ENCODE data around the gene HYAL2. TPM values are rescaled to one million over a fixed set of nuclear protein-coding genes. Genes with fewer than 3 reads are reported as not detected.

Gene HYAL2
- total and polyA plus RNA-seq, 9 of the 15 experiments (the other 6 are each of a cell fraction or from before 2014, with no cell fraction given) = 0.36 to 22.7 (median 11.4) TPM; not detected in 1

DNA sequence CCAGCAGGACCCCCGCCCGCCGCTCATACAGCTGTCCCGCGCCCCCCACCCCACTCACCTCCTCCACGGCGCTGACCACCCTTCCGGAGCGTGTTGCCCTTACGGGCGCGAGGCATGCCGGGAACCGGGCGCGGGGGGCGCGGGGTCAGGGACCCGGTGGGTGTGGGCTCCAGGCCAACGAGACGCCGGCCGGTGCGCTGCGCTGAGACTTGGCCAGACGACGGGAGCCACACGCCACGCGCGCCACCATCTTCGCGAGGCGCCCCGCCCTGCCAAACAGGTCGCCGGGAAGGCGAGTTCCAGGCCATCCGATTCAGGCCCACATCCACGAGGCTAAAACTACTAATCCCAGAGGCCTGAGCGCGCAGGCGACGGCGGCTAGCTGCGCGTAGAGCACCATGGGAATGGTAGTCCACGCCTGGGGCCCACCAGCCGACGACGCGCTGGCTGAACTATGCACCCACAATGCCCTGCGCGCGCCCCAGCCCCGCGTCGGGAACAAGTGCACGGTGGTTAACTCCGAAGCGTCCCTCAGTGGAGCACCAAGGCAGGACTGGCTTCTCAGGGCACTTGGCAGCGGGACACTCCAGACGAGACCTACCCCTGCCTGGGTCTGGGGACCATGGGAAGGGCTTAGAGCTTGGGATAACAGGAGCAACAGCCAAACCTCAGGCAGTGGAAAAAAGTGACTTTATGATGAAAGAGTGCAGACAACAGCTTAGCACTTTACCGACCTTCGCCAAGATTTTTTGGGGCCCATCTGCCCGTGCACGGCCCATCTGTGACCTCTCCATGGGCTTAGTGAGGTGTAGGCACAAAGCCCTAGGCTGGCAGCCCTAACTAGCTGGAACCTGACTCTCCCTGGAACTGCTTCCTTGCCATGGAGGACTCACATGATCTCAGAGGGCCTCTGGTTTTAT is 30.1 kb downstream of the HYAL2 start, which contains the start of gene IFRD2 (continued):
- TF ChIP-seq, protein P1, sequence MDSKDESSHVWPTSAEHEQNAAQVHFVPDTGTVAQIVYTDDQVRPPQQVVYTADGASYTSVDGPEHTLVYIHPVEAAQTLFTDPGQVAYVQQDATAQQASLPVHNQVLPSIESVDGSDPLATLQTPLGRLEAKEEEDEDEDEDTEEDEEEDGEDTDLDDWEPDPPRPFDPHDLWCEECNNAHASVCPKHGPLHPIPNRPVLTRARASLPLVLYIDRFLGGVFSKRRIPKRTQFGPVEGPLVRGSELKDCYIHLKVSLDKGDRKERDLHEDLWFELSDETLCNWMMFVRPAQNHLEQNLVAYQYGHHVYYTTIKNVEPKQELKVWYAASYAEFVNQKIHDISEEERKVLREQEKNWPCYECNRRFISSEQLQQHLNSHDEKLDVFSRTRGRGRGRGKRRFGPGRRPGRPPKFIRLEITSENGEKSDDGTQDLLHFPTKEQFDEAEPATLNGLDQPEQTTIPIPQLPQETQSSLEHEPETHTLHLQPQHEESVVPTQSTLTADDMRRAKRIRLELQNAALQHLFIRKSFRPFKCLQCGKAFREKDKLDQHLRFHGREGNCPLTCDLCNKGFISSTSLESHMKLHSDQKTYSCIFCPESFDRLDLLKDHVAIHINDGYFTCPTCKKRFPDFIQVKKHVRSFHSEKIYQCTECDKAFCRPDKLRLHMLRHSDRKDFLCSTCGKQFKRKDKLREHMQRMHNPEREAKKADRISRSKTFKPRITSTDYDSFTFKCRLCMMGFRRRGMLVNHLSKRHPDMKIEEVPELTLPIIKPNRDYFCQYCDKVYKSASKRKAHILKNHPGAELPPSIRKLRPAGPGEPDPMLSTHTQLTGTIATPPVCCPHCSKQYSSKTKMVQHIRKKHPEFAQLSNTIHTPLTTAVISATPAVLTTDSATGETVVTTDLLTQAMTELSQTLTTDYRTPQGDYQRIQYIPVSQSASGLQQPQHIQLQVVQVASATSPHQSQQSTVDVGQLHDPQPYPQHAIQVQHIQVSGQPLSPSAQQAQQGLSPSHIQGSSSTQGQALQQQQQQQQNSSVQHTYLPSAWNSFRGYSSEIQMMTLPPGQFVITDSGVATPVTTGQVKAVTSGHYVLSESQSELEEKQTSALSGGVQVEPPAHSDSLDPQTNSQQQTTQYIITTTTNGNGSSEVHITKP (IDR thresholded peaks at IDR 0.05; ENCODE audit: partially characterized antibody) = no peak
- TF ChIP-seq, protein P2, sequence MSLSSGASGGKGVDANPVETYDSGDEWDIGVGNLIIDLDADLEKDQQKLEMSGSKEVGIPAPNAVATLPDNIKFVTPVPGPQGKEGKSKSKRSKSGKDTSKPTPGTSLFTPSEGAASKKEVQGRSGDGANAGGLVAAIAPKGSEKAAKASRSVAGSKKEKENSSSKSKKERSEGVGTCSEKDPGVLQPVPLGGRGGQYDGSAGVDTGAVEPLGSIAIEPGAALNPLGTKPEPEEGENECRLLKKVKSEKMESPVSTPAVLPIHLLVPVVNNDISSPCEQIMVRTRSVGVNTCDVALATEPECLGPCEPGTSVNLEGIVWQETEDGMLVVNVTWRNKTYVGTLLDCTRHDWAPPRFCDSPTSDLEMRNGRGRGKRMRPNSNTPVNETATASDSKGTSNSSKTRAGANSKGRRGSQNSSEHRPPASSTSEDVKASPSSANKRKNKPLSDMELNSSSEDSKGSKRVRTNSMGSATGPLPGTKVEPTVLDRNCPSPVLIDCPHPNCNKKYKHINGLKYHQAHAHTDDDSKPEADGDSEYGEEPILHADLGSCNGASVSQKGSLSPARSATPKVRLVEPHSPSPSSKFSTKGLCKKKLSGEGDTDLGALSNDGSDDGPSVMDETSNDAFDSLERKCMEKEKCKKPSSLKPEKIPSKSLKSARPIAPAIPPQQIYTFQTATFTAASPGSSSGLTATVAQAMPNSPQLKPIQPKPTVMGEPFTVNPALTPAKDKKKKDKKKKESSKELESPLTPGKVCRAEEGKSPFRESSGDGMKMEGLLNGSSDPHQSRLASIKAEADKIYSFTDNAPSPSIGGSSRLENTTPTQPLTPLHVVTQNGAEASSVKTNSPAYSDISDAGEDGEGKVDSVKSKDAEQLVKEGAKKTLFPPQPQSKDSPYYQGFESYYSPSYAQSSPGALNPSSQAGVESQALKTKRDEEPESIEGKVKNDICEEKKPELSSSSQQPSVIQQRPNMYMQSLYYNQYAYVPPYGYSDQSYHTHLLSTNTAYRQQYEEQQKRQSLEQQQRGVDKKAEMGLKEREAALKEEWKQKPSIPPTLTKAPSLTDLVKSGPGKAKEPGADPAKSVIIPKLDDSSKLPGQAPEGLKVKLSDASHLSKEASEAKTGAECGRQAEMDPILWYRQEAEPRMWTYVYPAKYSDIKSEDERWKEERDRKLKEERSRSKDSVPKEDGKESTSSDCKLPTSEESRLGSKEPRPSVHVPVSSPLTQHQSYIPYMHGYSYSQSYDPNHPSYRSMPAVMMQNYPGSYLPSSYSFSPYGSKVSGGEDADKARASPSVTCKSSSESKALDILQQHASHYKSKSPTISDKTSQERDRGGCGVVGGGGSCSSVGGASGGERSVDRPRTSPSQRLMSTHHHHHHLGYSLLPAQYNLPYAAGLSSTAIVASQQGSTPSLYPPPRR (CRISPR knock-in tag; IDR thresholded peaks at IDR 0.05; ENCODE audit: borderline replicate concordance) = no peak
- no peak for TF ChIP-seq ARID2 (IDR thresholded peaks at IDR 0.05)
- no peak for TF ChIP-seq COPS2 (conservative IDR thresholded peaks at IDR 0.05)
- TF ChIP-seq SIN3B (IDR thresholded peaks at IDR 0.05; ENCODE audit: low read depth) = peak; percentile 81
- no peak for TF ChIP-seq KDM2B (CRISPR knock-in tag; IDR thresholded peaks at IDR 0.05)
- TF ChIP-seq, protein P3, sequence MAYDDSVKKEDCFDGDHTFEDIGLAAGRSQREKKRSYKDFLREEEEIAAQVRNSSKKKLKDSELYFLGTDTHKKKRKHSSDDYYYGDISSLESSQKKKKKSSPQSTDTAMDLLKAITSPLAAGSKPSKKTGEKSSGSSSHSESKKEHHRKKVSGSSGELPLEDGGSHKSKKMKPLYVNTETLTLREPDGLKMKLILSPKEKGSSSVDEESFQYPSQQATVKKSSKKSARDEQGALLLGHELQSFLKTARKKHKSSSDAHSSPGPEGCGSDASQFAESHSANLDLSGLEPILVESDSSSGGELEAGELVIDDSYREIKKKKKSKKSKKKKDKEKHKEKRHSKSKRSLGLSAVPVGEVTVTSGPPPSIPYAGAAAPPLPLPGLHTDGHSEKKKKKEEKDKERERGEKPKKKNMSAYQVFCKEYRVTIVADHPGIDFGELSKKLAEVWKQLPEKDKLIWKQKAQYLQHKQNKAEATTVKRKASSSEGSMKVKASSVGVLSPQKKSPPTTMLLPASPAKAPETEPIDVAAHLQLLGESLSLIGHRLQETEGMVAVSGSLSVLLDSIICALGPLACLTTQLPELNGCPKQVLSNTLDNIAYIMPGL (CRISPR knock-in tag; IDR thresholded peaks at IDR 0.05) = no peak
- no peak for TF ChIP-seq PRMT5 (CRISPR knock-in tag; IDR thresholded peaks at IDR 0.05)
- TF ChIP-seq ZNF57 (CRISPR knock-in tag; IDR thresholded peaks at IDR 0.05) = no peak
- TF ChIP-seq MTF1 (CRISPR knock-in tag; IDR thresholded peaks at IDR 0.05; ENCODE audit: borderline replicate concordance) = no peak
- TF ChIP-seq EP300 (IDR thresholded peaks at IDR 0.05; ENCODE audit: low read length) = no peak
- TF ChIP-seq ELF4 (CRISPR knock-in tag; IDR thresholded peaks at IDR 0.05) = peak; percentile 73
- peak; percentile 56; the same call in 1 of the 2 replicates for TF ChIP-seq JUND (IDR thresholded peaks at IDR 0.05; ENCODE audit: borderline replicate concordance, low read depth, low read length)
- peak; percentile 20; the same call in 1 of the 3 replicates for TF ChIP-seq JUND (tag; IDR thresholded peaks at IDR 0.05; ENCODE audit: borderline replicate concordance, low read depth, low read length)
- no peak for TF ChIP-seq ETV1 (tag; conservative IDR thresholded peaks at IDR 0.05; ENCODE audit: low read depth)
- no peak; the same call in 1 of the 2 replicates for TF ChIP-seq STAT5A (IDR thresholded peaks at IDR 0.05; ENCODE audit: borderline replicate concordance, low read length)
- TF ChIP-seq NCOA2 (IDR thresholded peaks at IDR 0.05; ENCODE audit: partially characterized antibody in 2 of 2) = no peak
